Mononuclear cell (primary cell): Measurements from ENCODE around the gene COMMD10. TPM values are rescaled to one million over a fixed set of nuclear protein-coding genes. Genes with fewer than 3 reads are reported as not detected.

ENCODE experiments used
- H3K27me3 ChIP-seq: 2 replicates; pipeline ENCODE4 v1.6.0; 2011; ENCODE audit warnings: low read length, control low read depth; ENCODE audit not compliant: insufficient read depth
- H3K4me1 ChIP-seq: 2 replicates; pipeline ENCODE4 v1.5.1; 2011; ENCODE audit warnings: mild to moderate bottlenecking, low read length, control low read depth; ENCODE audit not compliant: insufficient read depth
- H3K4me3 ChIP-seq: 2 replicates; pipeline ENCODE4 v1.5.1; 2011; ENCODE audit warnings: mild to moderate bottlenecking, low read length, moderate library complexity
- H3K9me3 ChIP-seq: 2 replicates; pipeline ENCODE4 v1.5.1; 2011; ENCODE audit warnings: low read depth, mild to moderate bottlenecking, control low read depth, low read length
- total RNA-seq: library from RNA; depleted of rRNA; stranded (reverse); fragments of >200 nt; gene quantifications from one replicate; pipeline ENCODE4 v1.2.3, GENCODE V29; 2012

COMMD10 gene
- total RNA-seq, 1 donor = 40.0 TPM

DNA sequence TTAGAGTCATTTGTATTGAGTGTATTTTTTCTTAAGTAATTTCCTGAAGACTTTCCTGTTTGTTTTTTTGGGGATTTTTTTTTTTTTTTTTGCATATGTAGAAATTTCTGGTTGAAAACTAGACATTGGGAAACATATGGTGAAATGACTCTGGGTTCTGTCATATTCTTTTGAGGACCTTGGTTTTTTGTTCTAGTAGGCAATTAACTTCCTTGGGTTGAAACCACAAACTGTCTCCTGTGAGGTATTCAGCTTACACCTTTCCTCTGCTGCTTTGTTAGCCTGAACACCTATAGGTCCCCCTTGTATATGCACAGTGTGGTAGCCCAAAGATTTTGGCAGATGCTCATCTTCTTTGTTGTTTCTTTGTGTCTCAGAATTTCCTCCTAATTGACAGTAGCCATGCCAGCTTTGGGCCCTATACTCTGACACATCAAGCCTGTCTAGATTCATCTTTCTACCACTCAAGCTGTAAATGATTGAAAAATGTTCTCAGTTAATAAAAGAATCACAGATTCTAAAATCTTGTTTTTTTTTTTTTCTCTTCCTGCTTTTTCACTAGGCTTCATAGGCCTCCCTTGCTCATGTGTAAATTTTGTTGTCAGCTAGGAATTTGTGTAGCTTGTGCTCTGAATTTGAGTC is 140.6 kb downstream of the COMMD10 start:
- Histone ChIP-seq H3K4me1 (no peaks in the 10 kb centered on the region), H3K27me3 (no peaks in the 10 kb centered on the region), H3K9me3 (no peaks in the 10 kb centered on the region), H3K4me3 (no peak overlapping the region)

DNA sequence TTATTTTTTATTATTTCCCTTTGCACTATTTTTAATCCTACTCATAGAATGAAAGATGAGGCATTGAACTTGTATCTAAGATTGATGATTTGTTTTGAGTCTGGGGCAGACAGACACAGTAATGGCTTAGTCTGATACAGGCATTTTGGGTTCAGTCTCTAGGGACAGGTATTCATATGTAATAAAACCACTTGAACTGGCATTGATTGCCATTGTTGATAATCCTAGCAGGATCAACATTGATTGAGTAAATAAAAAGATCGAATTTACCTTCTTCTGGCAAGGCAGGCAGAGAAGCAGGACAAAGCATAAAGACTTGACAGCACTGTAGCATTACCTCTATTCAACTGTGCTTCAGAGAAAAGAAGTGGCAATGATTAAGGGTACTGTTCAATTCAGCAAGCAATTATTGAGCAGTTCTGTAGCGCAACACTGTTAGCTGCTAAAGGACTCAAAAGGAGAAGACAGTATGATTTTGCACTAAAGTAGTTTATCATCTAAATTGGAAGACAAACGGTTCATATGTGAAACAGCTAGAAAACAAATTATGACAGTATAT is 144.4 kb downstream of the COMMD10 start:
- Histone ChIP-seq H3K27me3 (no peaks in the 10 kb centered on the region), H3K4me1 (no peaks in the 10 kb centered on the region), H3K9me3 (no peaks in the 10 kb centered on the region), H3K4me3 (no peak overlapping the region)

DNA sequence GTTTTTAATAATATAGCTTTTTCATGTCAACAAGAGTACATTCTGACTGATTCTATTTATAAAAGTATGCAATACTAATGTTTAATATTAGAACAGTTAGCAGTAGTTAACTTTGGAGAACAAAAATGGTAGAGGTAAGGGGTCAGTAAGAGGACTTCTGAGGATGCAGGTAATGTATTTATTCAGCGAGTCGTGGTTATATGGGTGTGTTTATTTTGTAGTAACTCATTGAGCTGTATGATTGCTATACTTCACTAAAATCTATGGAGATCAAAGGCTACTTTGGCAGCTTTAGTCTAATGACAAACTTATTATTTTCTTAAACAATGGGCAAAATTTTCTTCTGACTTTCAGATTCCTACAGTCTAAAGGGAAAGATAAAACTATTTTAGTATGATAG is 146.5 kb downstream of the COMMD10 start:
- no peak overlapping the region for H3K4me3 ChIP-seq
- H3K4me1 ChIP-seq = no peaks in the 10 kb centered on the region
- no peaks in the 10 kb centered on the region for H3K9me3 ChIP-seq
- H3K27me3 ChIP-seq = no peaks in the 10 kb centered on the region

DNA sequence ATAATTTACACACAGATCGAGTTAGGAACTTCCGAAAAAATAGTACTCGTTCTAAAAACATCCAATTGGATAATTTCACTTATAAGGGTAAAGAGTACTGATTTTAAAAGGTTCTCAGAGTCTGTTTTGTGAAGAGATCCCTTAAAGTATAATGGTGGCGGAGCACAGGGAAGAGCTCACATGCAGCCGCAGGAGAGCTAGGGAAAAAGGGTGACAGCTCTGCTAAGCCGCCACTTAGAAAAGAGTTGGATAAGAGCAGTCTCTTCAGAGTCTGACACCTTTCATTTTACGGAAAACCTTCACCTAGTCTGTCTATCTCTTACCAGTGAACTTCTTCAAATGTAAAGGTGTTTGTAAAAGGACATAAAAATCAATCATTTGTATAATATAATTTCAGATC is 149.9 kb downstream of the COMMD10 start:
- H3K9me3 ChIP-seq = no peaks in the 10 kb centered on the region
- H3K27me3 ChIP-seq = no peaks in the 10 kb centered on the region
- no peaks in the 10 kb centered on the region for H3K4me1 ChIP-seq

DNA sequence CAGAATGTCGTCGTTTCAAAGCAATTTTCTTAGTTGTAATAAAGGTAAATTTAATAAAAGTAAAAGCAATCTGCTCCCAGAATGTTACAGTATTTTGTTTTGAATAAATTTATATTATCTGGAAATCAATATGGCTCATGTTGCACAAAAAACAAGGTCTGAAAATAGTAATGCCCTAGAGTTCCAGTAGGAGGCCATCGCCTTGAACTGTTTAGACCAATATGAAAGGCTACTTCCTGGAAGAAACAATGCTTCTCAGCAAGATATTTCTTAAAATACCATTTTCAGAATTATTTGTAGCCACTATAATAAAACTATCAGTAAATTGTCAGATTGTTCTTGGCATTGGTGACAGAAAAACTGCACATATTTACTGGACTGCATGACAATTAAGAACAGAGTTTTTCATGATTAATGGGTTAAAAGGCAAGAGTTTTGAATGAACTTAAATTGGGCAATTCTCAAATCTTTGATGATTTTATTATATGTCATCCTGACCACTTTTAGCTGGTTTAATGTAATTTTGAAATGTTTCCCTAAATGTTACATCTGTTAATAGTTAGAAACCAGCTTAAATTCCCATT is 153.2 kb downstream of the COMMD10 start:
- H3K4me1 ChIP-seq = no peaks in the 10 kb centered on the region
- H3K4me3 ChIP-seq = no peak overlapping the region
- no peaks in the 10 kb centered on the region for H3K9me3 ChIP-seq
- no peaks in the 10 kb centered on the region for H3K27me3 ChIP-seq

More for the DNA sequence above, 149.9 kb downstream of the COMMD10 start:
- no peak overlapping the region for H3K4me3 ChIP-seq

DNA sequence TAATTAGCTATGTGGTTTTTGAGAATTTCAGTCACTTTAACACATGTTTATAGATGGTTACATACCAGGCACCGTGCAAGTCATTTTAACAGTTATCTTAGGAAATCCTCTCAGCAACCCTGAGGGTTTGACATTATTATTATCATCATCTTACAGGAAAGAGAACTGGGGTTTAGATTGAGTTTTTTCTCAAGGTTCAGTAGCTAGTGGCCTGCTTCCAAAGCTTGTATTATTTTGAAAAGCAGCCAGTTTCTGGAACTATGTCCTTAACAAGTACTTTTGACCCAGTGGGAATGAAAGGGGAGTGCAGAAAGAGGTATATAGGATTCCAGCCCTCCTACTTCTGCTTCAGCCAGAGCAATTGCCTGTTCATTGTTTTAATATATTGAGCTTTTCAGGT is 157.5 kb downstream of the COMMD10 start:
- no peak overlapping the region for H3K4me3 ChIP-seq
- H3K4me1 ChIP-seq = no peaks in the 10 kb centered on the region
- H3K9me3 ChIP-seq = no peaks in the 10 kb centered on the region
- no peaks in the 10 kb centered on the region for H3K27me3 ChIP-seq

DNA sequence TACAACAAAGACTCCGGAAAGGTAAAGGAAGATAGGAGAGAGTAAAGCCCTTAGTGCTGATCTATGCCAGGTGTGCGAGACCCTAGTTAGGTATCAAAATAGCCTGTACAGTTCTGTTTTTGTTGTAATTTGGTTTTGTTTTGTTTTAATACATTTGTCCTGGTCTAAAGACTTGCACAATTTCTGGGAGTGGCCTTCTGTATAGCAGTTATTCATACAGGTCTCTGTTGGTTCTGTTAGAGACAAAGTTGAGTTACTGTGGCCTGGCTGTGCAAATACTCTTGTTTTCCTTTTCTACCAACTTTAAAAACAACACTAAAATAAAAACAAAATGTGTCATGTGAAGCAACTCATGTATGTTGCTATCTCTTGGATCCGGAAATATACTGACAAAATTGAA is 163.6 kb downstream of the COMMD10 start:
- H3K9me3 ChIP-seq = no peaks in the 10 kb centered on the region
- H3K4me1 ChIP-seq = no peaks in the 10 kb centered on the region
- H3K4me3 ChIP-seq = no peak overlapping the region
- H3K27me3 ChIP-seq = no peaks in the 10 kb centered on the region

DNA sequence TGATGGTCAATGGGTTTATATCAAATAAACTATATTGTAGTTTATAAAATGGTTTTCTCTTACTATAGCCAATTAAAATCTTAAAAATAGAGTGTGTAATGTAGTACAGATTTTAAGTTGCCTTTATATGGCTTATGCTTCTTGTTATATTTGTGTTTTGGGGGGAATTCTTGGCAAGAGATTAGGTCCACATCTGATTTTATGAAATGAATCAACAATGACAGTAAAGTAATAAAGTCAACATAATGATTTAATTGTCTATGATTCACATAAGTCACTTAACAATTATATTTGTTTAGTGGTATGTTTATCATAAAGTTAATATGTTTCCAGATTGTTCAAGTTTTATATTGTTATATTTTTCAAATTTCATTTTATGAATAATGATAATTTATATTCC is 164.8 kb downstream of the COMMD10 start:
- Histone ChIP-seq H3K4me3 (no peak overlapping the region), H3K27me3 (no peaks in the 10 kb centered on the region), H3K4me1 (no peaks in the 10 kb centered on the region), H3K9me3 (no peaks in the 10 kb centered on the region)

DNA sequence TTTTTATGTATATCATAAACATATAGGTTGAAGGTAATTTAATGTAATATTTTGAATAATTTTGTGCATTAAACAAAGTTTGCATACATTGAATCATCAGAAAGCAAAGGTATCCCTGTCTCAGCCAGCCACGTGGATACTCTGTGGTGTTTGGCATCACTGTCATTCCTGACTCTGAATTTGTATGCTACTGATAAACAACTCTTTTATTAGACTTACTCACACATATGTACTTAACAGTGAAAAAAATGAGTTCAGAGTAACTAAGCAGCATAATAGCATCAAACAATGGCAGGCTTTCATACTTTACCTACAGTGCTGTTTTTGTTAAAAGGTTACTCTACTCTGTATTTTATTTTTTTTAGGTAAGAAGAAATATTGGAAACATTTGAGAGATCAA is 171.9 kb downstream of the COMMD10 start:
- Histone ChIP-seq H3K4me3 (no peak overlapping the region), H3K4me1 (no peaks in the 10 kb centered on the region), H3K9me3 (peaks cover 10% of the 10 kb centered on the region)

DNA sequence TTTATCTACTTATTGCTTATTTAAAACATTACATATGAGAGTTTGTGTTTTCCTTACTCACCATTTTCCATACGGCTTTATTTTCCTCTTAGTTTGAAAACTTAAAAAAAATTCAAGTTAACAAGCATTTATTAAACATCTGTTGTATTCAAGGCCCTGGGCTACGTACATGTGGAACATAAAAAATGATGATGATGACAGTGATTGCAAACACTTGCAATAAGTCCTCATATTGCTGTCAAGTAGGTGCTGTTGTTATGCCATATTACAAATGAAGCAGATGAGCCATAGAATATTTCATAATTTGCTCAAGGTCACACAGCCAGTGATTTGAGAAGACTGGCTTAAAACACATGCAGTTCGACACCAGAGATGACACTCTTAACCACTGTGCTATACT is 180.6 kb downstream of the COMMD10 start:
- H3K27me3 ChIP-seq = no peaks in the 10 kb centered on the region
- no peaks in the 10 kb centered on the region for H3K4me1 ChIP-seq
- H3K4me3 ChIP-seq = no peak overlapping the region

More for the DNA sequence above, 171.9 kb downstream of the COMMD10 start:
- H3K27me3 ChIP-seq = no peaks in the 10 kb centered on the region

DNA sequence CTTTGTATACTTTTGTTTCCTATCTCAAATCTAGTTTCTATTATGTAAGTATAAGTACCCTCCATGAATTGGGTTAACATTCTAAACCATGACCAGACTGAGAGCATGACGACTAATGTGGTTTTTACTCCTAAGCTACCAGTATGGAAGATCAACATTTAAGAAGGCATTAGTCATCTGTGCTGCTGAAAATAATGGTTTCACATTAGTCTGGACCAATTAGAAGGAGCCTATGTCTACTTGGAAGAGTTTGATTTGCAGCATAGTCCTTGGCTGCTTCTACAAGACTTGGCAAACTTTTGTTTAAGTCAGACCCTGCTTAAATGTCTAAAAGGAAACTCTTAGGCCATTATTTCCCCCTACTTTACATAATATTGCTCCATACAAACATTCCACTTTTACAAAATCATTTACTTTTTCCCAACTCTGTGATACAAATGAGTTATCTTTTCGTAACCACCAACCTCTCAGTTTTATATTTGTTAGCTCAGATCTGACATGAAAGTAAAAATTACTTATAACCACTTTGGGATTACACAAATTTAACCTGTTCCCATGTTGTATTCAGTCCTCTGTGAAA is 186.7 kb downstream of the COMMD10 start:
- no peaks in the 10 kb centered on the region for H3K4me1 ChIP-seq
- peaks cover 8% of the 10 kb centered on the region for H3K9me3 ChIP-seq
- H3K27me3 ChIP-seq = no peaks in the 10 kb centered on the region
- no peak overlapping the region for H3K4me3 ChIP-seq

More for the DNA sequence above, 180.6 kb downstream of the COMMD10 start:
- H3K9me3 ChIP-seq = no peaks in the 10 kb centered on the region

DNA sequence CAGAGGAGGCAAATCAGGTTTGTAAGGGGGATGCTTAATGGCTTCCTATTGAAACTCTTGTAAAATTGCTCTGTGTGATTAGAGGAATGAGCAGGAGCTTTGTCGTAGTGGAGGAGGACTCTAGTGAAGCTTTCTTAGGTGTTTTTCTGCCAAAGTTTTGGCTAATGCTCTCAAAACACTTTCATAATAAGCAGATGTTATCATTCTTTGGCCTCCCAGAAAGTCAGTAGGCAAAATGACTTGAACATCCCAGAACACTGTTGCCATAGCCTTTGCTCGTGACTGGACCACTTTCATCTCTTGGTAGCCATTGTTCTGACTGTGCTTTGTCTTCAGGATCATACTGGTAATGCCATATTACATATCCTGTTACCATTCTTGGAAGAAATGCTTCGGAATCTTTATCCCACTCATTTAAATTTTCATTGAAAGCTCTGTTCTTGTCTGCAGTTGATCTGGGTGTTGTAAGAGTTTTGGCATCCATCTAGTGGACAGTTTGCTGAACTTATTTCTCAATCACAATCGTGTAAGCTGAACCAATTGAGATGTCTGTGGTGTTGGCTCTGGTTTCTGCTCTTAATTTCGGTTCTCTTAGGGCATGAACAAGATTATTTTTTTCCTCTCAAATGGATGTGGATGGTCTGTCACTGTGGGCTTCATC is 187.6 kb downstream of the COMMD10 start:
- Histone ChIP-seq H3K27me3 (no peaks in the 10 kb centered on the region), H3K4me3 (no peak overlapping the region), H3K4me1 (no peaks in the 10 kb centered on the region), H3K9me3 (peaks cover 17% of the 10 kb centered on the region)

DNA sequence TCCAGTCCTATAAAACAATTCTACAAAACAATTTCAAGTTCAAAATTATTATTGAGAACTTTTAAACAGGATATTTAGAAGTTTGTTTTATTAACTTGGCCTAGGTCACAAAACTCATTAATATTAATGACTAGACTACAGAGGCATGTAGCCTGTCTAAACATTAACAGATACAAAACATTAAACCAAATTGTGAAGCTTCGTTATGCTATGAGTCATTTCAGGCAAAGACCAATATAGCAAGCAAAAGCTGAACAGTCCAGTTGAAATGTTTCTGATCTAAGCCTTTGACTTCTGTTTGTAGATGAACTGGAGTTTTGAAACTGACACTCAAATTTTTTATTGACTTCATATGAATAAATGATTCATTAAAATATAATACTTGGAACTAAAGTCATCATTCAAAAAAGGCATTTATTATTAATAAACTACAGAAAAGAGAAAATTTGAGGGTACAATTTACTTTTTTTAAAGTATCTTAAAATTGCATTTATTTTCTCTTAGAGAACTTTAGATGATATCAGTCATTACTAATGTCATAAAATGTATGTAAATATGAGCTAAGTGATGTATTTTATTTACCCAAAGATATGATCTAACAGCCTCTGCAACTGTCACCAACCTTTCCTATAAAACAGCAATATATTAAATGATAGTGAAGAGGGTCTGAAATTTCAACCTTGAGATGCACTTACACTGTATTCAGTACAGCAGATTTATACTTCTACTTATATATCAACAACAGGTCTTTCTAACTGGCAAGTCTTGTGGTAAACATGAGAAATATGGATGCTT is 188.8 kb downstream of the COMMD10 start:
- Histone ChIP-seq H3K4me1 (no peaks in the 10 kb centered on the region), H3K27me3 (no peaks in the 10 kb centered on the region), H3K4me3 (no peak overlapping the region), H3K9me3 (peaks cover 19% of the 10 kb centered on the region)

DNA sequence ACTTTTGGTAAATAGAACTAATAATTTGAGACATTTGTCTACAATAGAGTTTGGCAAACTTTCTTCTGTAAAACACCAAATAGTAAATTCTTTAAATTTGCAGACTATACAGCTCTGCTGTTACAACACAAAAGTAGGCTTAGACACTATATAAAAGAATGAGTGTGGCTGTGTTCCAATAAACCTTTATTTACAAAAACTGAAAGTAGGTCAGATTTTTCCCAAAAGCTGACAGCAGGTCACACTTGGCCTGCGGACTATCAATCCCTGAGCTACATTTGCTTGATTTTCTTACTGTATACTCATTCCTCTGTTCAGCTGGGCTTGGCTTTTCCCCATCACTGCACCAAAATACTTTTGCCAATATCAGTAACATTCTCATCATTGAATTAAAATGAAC is 189.4 kb downstream of the COMMD10 start:
- H3K27me3 ChIP-seq = no peaks in the 10 kb centered on the region
- H3K4me1 ChIP-seq = no peaks in the 10 kb centered on the region
- H3K4me3 ChIP-seq = no peak overlapping the region
- H3K9me3 ChIP-seq = peaks cover 19% of the 10 kb centered on the region

DNA sequence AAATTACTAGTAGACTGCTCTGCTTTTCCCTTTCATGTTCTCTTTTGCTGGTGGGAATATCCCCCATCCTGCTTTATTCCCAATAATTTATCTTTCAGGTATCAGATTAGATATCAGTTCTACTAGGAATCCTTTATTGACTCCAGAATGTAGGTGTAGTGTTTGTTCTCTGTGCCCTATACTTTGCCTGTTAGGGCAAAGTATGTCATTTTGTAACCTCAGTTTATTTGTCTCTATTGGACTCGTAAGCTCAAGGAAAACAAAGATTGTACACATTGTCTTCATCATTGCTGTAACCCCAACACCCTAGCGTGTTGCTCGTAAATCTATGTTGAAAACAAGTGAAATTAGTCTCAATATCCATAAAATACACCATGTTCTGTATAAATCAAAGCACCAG is 190.5 kb downstream of the COMMD10 start:
- Histone ChIP-seq H3K4me3 (no peak overlapping the region), H3K4me1 (no peaks in the 10 kb centered on the region), H3K27me3 (no peaks in the 10 kb centered on the region)

More for the DNA sequence above, 190.5 kb downstream of the COMMD10 start:
- peaks cover 19% of the 10 kb centered on the region for H3K9me3 ChIP-seq
